H9 (cell line): ENCODE data around the gene CDHR5. TPM values are rescaled to one million over a fixed set of nuclear protein-coding genes. Genes with fewer than 3 reads are reported as not detected.

ENCODE experiments used
- DNase-seq: peaks from one replicate; pipeline ENCODE4 v3.0.0-alpha.2; 2017
- H2AFZ ChIP-seq: one replicate; pipeline ENCODE4 v1.6.1; 2013; ENCODE audit warnings: mild to moderate bottlenecking, low read length, control low read depth, moderate library complexity
- H2AK5ac ChIP-seq: 2 replicates; pipeline ENCODE4 v1.6.1; 2013; ENCODE audit warnings: low read length, control low read depth, mixed read lengths; ENCODE audit not compliant: insufficient read length
- H2BK120ac ChIP-seq: one replicate; pipeline ENCODE4 v1.6.1; 2013; ENCODE audit warnings: low read depth, mild to moderate bottlenecking, low read length, control low read depth, inconsistent platforms; ENCODE audit not compliant: poor library complexity, severe bottlenecking
- H2BK12ac ChIP-seq: 2 replicates; pipeline ENCODE4 v1.6.1; 2013; ENCODE audit warnings: low read length, control low read depth, mixed read lengths, low read depth; ENCODE audit not compliant: insufficient read length
- H2BK15ac ChIP-seq: 2 replicates; pipeline ENCODE4 v1.6.1; 2013; ENCODE audit warnings: low read depth, low read length, control low read depth
- H2BK20ac ChIP-seq: one replicate; pipeline ENCODE4 v1.6.1; 2013; ENCODE audit warnings: low read depth, mild to moderate bottlenecking, low read length, control low read depth, inconsistent platforms; ENCODE audit not compliant: poor library complexity, severe bottlenecking
- H2BK5ac ChIP-seq: 2 replicates; pipeline ENCODE4 v1.6.1; 2013; ENCODE audit warnings: low read length, control low read depth, mixed read lengths; ENCODE audit not compliant: insufficient read length
- H3K14ac ChIP-seq: 2 replicates; pipeline ENCODE4 v1.6.1; 2013; ENCODE audit warnings: low read length, control low read depth; ENCODE audit not compliant: insufficient read depth
- H3K18ac ChIP-seq: 2 replicates; pipeline ENCODE4 v1.6.1; 2013; ENCODE audit warnings: low read depth, mild to moderate bottlenecking, mixed read lengths, low read length, control low read depth; ENCODE audit not compliant: insufficient read length
- H3K23ac ChIP-seq: 2 replicates; pipeline ENCODE4 v1.6.1; 2013; ENCODE audit warnings: low read length, control low read depth, mixed read lengths, low read depth; ENCODE audit not compliant: insufficient read length
- H3K23me2 ChIP-seq: 2 replicates; pipeline ENCODE4 v1.6.1; 2013; ENCODE audit warnings: low read depth, mild to moderate bottlenecking, mixed read lengths, low read length, control low read depth; ENCODE audit not compliant: insufficient read length, poor library complexity, severe bottlenecking
- H3K27ac ChIP-seq: 2 replicates; pipeline ENCODE4 v1.5.1; 2013; ENCODE audit warnings: low read length, control low read depth, mixed read lengths, low read depth; ENCODE audit not compliant: insufficient read length
- H3K27me3 ChIP-seq: 2 replicates; pipeline ENCODE4 v1.6.1; 2013; ENCODE audit warnings: low read length, control low read depth, inconsistent platforms; ENCODE audit not compliant: insufficient read depth
- H3K4ac ChIP-seq: 2 replicates; pipeline ENCODE4 v1.6.1; 2013; ENCODE audit warnings: low read depth, mild to moderate bottlenecking, control low read depth, inconsistent platforms, low read length, moderate library complexity
- H3K4me1 ChIP-seq: 2 replicates; pipeline ENCODE4 v1.6.1; 2013; ENCODE audit warnings: low read length, control low read depth, inconsistent platforms; ENCODE audit not compliant: insufficient read depth
- H3K4me2 ChIP-seq: 2 replicates; pipeline ENCODE4 v1.6.1; 2013; ENCODE audit warnings: low read length, control low read depth, mixed read lengths; ENCODE audit not compliant: insufficient read length, insufficient read depth
- H3K56ac ChIP-seq: 2 replicates; pipeline ENCODE4 v1.6.1; 2013; ENCODE audit warnings: low read depth, mild to moderate bottlenecking, mixed read lengths, low read length, control low read depth; ENCODE audit not compliant: insufficient read length
- H3K79me1 ChIP-seq: 2 replicates; pipeline ENCODE4 v1.6.1; 2013; ENCODE audit warnings: low read depth, mild to moderate bottlenecking, moderate library complexity, low read length, control low read depth, inconsistent platforms; ENCODE audit not compliant: insufficient read depth, poor library complexity, severe bottlenecking
- H3K79me2 ChIP-seq: 2 replicates; pipeline ENCODE4 v1.6.1; 2013; ENCODE audit warnings: low read length, control low read depth, inconsistent platforms; ENCODE audit not compliant: insufficient read depth
- H3K9ac ChIP-seq: 2 replicates; pipeline ENCODE4 v1.6.1; 2013; ENCODE audit warnings: low read length, control low read depth, mixed read lengths; ENCODE audit not compliant: insufficient read length; ENCODE audit errors: extremely low read depth
- H3K9me3 ChIP-seq: one replicate; pipeline ENCODE4 v1.6.1; 2013; ENCODE audit warnings: low read depth, low read length, inconsistent platforms; ENCODE audit not compliant: control insufficient read depth
- H3T11ph ChIP-seq: one replicate; pipeline ENCODE4 v1.6.1; 2013; ENCODE audit warnings: mild to moderate bottlenecking, low read length, control low read depth, inconsistent platforms
- H4K20me1 ChIP-seq: one replicate; pipeline ENCODE4 v1.6.1; 2013; ENCODE audit not compliant: control insufficient read depth, insufficient read length, insufficient read depth
- H4K5ac ChIP-seq: 2 replicates; pipeline ENCODE4 v1.6.1; 2013; ENCODE audit warnings: low read depth, mild to moderate bottlenecking, mixed read lengths, low read length, control low read depth; ENCODE audit not compliant: insufficient read length
- H4K8ac ChIP-seq: replicated peaks from 2 replicates; pipeline ENCODE4 v1.6.1; 2013; ENCODE audit warnings: low read length, control low read depth, mixed read lengths, low read depth; ENCODE audit not compliant: insufficient read length
- H4K91ac ChIP-seq: 2 replicates; pipeline ENCODE4 v1.6.1; 2013; ENCODE audit warnings: low read depth, mild to moderate bottlenecking, moderate library complexity, mixed read lengths, low read length, control low read depth; ENCODE audit not compliant: insufficient read length
- H3K27ac Mint-ChIP-seq, 3 experiments: 2 replicates in 2 of 3; 3 replicates in 1 of 3; pipeline ENCODE4 v1.8.0; 2020 to 2021; ENCODE audit warnings: mixed read lengths in 3 of 3, mild to moderate bottlenecking in 1 of 3, moderate library complexity in 1 of 3
- H3K27me3 Mint-ChIP-seq: 2 replicates; pipeline ENCODE4 v1.8.0; 2021; ENCODE audit warnings: low read depth, mild to moderate bottlenecking, moderate library complexity, mixed read lengths
- H3K36me3 Mint-ChIP-seq, 3 experiments: 2 replicates in 2 of 3; 3 replicates in 1 of 3; pipeline ENCODE4 v1.8.0; 2020 to 2021; ENCODE audit warnings: low read depth in 3 of 3, mixed read lengths in 3 of 3; ENCODE audit not compliant: insufficient read depth in 1 of 3
- H3K4me1 Mint-ChIP-seq, 2 experiments: 2 replicates each; pipeline ENCODE4 v1.8.0; 2020; ENCODE audit warnings: mixed read lengths in 2 of 2
- H3K4me3 Mint-ChIP-seq, 2 experiments: 2 replicates in 1 of 2; 3 replicates in 1 of 2; pipeline ENCODE4 v1.8.0; 2020 to 2021; ENCODE audit warnings: mild to moderate bottlenecking in 2 of 2, mixed read lengths in 2 of 2, moderate library complexity in 1 of 2
- H3K9me3 Mint-ChIP-seq, 2 experiments: 2 replicates in 1 of 2; 3 replicates in 1 of 2; pipeline ENCODE4 v1.8.0; 2020; ENCODE audit warnings: mild to moderate bottlenecking in 2 of 2, mixed read lengths in 2 of 2, moderate library complexity in 1 of 2
- CTCF ChIP-seq: fragments of 200-600 bp; sonication (generic); conservative IDR thresholded peaks from 3 replicates; pipeline ENCODE4 v1.8.0; 2021; ENCODE audit warnings: antibody characterized with exemption, mild to moderate bottlenecking
- WGBS: extraction: QIAGEN DNeasy Blood & Tissue Kit; methylation state at CpG from one replicate; pipeline ENCODE4 v1.1.7; 2013; ENCODE audit warnings: missing lambda C conversion rate, low lambda C conversion rate, mixed read lengths; ENCODE audit not compliant: insufficient read length; ENCODE audit errors: extremely low coverage; 5-methylcytosine and 5-hydroxymethylcytosine counted together
- total RNA-seq: library from RNA; stranded (reverse); gene quantifications from 2 replicates; pipeline ENCODE4 v1.2.1, GENCODE V29; 2021

The CDHR5 gene
- total RNA-seq, 1 experiment from 2014 or later, result not detected

- no peaks in the 10 kb centered on the region for H3K23me2 ChIP-seq
- no peaks in the 10 kb centered on the region for H3K9me3 ChIP-seq
- no peak overlapping the region; the same call in 1 of the 2 replicates for H3K14ac ChIP-seq
- H3K9me3 Mint-ChIP-seq, result no peaks in the 10 kb centered on the region; a peak in 1 of 5 replicates
- H3K4ac ChIP-seq, result no peak overlapping the region
- H4K8ac ChIP-seq, result no peak overlapping the region
- no CpG with 5 or more reads among the region's 29 CpGs for WGBS
- H3K27me3 ChIP-seq, result no peaks in the 10 kb centered on the region
- H2AK5ac ChIP-seq, result no peak overlapping the region
- H3K4me3 Mint-ChIP-seq, result no peak overlapping the region; a peak in 2 of 5 replicates
- peak; percentile 69 for DNase-seq
- H2BK12ac ChIP-seq, result no peak overlapping the region
- H3K4me2 ChIP-seq, result no peak overlapping the region
- H3K18ac ChIP-seq, result no peak overlapping the region
- H3K23ac ChIP-seq, result no peak overlapping the region
- H3K4me1 Mint-ChIP-seq, result no peaks in the 10 kb centered on the region
- H3K9ac ChIP-seq, result no peak overlapping the region
- peak; percentile 62 for TF ChIP-seq CTCF
- H3K27ac Mint-ChIP-seq, result peak overlapping the region; percentile 90 to 93 (median 91); a peak in 5 of 7 replicates
- H3K27me3 Mint-ChIP-seq, result 0 out of 2 replicates have a peak, but pooled peaks cover 2% of the 10 kb centered on the region
- H3K79me2 ChIP-seq, result no peaks in the 10 kb centered on the region
- no peak overlapping the region for H2AFZ ChIP-seq
- no peaks in the 10 kb centered on the region for H3K4me1 ChIP-seq
- no peak overlapping the region for H3K27ac ChIP-seq
- no peak overlapping the region for H2BK120ac ChIP-seq
- H2BK5ac ChIP-seq, result no peak overlapping the region
- H3K79me1 ChIP-seq, result no peaks in the 10 kb centered on the region
- no peak overlapping the region for H2BK20ac ChIP-seq
- H3K36me3 Mint-ChIP-seq, result peaks cover 52 to 84% (median 79%) of the 10 kb centered on the region in 3 experiments
- H4K20me1 ChIP-seq, result no peaks in the 10 kb centered on the region
- H4K5ac ChIP-seq, result no peak overlapping the region
- no peak overlapping the region for H2BK15ac ChIP-seq
- no peak overlapping the region for H3T11ph ChIP-seq
- no peak overlapping the region for H4K91ac ChIP-seq
- H3K56ac ChIP-seq, result no peak overlapping the region
These were observed 27.5 kb downstream of the CDHR5 start for GRCh38 chr11:597166-597725.
